ENCODE results near the gene EPS8L2. TPM values are rescaled to one million over a fixed set of nuclear protein-coding genes. Genes with fewer than 3 reads are reported as not detected.

Gene EPS8L2
- total RNA-seq, 2 experiments from 2014 or later: 7.8 to 11.9 TPM

DNA sequence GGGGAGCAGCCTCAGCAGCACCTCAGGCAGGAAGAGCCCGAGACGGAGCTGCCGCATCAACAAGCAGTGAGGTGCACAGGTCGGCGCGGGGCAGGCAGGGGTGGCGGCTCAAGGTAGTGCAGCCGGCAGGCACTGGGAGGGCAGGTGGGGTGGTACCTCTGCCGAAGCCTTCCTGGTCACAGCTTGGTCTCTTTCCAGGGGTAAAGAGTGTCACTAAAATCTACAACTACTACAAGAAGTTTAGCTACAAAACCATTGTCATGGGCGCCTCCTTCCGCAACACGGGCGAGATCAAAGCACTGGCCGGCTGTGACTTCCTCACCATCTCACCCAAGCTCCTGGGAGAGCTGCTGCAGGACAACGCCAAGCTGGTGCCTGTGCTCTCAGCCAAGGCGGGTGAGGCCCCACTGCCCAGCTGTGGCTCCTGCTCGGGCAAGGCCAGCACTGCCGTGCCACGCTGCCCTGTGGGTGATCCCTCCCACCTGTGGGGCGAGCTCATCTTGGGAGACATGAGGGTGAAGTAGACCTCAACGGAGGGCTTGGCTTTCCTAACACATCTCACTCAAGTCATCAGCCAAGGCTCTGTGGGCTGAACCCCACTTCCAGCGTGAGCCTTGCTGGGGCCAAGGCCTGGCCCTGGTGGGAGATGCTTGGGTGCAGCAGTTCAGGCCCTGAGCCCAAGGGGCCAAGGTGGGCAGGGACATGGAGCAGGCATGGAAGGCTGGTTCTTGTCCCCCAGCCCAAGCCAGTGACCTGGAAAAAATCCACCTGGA, 57.7 kb downstream of the EPS8L2 start:
- H3K36me3 Mint-ChIP-seq (ENCODE audit: low read depth): peaks cover 31% of the 10 kb centered on the region
- H3K27ac Mint-ChIP-seq: no peak overlapping the region
- H3K4me3 Mint-ChIP-seq: no peak overlapping the region
- ChIA-PET POLR2A (interaction anchor here (0.6 kb wide), 1 partner anchor 10 kb away, joined by 3 read pairs; no protein-coding TSS in a partner anchor), CTCF (interaction anchor here (0.6 to 1.5 kb wide), 4 partner anchors 22 to 300 kb away, joined by 3 to 4 read pairs (median 4); no protein-coding TSS in a partner anchor)
- H3K9me3 Mint-ChIP-seq: no peaks in the 10 kb centered on the region
- H3K27me3 Mint-ChIP-seq: no peaks in the 10 kb centered on the region
- H3K4me1 Mint-ChIP-seq: peaks cover 4% of the 10 kb centered on the region
- no peak for DNase-seq

GRCh38 chr11:764322-765024, 58.4 kb downstream of the EPS8L2 start:
- ChIA-PET CTCF (interaction anchor here (0.6 to 1.5 kb wide), 4 partner anchors 22 to 301 kb away, joined by 3 to 4 read pairs (median 4); no protein-coding TSS in a partner anchor), POLR2A (no interaction called here)
- peaks cover 4% of the 10 kb centered on the region for H3K4me1 Mint-ChIP-seq
- no peak overlapping the region for H3K4me3 Mint-ChIP-seq
- DNase-seq: no peak
- H3K9me3 Mint-ChIP-seq: no peaks in the 10 kb centered on the region
- H3K27me3 Mint-ChIP-seq: no peaks in the 10 kb centered on the region
- H3K36me3 Mint-ChIP-seq (ENCODE audit: low read depth): peaks cover 29% of the 10 kb centered on the region
- H3K27ac Mint-ChIP-seq: no peak overlapping the region

DNA sequence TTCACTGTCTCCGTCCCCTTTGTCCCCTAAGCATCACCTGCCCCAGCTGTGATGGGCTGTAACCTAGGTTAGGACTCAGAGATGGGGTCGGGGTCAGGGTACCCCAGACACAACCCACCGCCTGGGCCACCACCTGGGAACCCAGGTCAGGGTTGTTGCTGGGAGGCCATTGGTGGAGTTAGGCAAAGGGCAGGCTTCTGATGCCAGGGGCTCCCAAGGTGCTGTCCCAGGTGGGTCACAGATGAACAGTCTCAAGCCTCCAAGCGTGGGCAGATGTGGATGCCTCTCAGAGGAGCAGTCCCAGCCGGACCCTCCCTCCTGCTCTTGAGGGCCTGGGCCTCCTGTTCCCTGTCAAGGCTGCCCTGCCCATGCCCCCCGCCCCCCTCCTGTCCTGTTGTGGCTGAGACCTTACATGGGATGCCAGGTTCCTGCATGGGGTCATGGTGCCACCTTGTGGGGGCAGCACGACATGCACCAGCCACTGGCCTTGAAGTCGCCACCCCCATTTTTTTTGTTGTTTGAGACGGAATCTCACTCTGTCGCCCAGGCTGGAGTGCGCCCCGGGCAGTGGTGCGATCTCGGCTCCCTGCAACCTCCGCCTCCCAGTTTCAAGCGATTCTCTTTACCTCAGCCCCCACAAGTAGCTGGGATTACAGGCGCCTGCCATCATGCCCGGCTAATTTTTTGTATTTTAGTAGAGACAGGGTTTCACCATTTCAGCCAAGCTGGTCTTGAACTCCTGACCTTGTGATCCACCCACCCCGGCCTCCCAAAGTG, 59.2 kb downstream of the EPS8L2 start:
- H3K9me3 Mint-ChIP-seq: no peaks in the 10 kb centered on the region
- H3K4me3 Mint-ChIP-seq: no peak overlapping the region
- H3K27ac Mint-ChIP-seq: no peak overlapping the region
- POLR2A ChIA-PET: no interaction called here
- CTCF ChIA-PET: interaction anchor here (0.6 to 1.7 kb wide), 5 partner anchors 15 to 515 kb away, joined by 3 to 4 read pairs (median 4); no protein-coding TSS in a partner anchor
- H3K36me3 Mint-ChIP-seq (ENCODE audit: low read depth): peaks cover 25% of the 10 kb centered on the region
- DNase-seq: peak; percentile 69
- peaks cover 4% of the 10 kb centered on the region for H3K4me1 Mint-ChIP-seq
- no peaks in the 10 kb centered on the region for H3K27me3 Mint-ChIP-seq

DNA sequence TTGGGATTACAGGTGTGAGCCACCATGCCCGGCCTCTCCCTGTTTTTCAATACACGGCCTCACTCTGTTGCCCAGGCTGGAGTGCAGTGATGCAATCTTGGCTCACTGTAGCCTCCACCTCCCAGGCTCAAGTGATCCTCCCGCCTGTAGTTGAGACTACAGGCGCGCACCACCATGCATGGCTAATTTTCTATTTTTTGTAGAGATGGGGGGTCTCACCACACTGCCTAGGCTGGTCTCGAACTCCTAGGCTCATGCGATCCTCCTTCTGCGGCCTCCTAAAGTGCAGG, 59.7 kb downstream of the EPS8L2 start:
- POLR2A ChIA-PET: no interaction called here
- no peak for DNase-seq
- Mint-ChIP-seq H3K4me1 (peaks cover 4% of the 10 kb centered on the region), H3K4me3 (no peak overlapping the region), H3K27ac (no peak overlapping the region), H3K27me3 (no peaks in the 10 kb centered on the region), H3K9me3 (no peaks in the 10 kb centered on the region), H3K36me3 (ENCODE audit: low read depth) (peaks cover 23% of the 10 kb centered on the region)
- CTCF ChIA-PET: interaction anchor here (0.7 to 1.7 kb wide), 4 partner anchors 16 to 515 kb away, joined by 3 to 4 read pairs (median 4); no protein-coding TSS in a partner anchor

DNA sequence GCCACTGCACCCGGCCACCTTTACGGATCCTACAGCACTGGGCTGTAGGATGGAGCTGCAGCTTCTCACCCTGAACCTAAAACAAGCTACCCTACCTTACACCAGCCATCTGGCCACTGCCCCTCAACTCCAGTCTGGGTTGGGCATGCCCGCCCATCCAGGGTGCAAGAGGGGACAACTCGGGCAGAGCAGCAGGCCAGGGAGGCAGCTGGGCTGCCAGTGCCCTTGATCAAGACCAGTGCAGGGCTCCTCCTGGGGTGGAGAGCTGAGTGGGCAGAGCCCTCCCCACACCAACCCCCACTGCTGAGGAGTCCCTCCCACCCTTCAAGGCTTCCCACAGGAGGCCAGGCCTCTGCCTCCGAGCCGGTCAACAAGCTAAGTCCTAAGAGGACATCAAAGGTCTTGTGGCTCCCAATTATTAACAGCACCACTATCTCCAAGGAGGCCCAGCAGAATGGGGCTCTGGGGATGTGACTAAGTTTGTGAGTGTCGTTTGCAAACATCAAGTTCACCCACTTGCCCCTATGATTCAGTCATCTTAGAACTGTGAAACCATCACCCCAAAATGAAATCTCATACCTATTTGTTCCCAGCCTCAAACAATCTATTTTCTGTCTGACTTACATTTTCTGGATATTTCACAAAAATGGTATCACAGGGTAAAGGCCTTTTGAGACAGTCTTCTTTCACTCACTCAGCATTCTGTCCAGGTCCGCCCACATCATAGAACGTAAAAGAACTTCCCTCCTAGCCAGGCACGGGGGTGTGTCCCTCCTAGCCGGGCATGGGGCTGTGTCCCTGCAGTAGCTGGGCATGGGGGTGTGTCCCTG, 60.3 kb downstream of the EPS8L2 start:
- no peak for DNase-seq
- no peaks in the 10 kb centered on the region for H3K9me3 Mint-ChIP-seq
- ChIA-PET CTCF (interaction anchor here (0.7 to 1.7 kb wide), 3 partner anchors 17 to 516 kb away, joined by 3 to 4 read pairs (median 4); no protein-coding TSS in a partner anchor), POLR2A (no interaction called here)
- H3K4me1 Mint-ChIP-seq: peaks cover 4% of the 10 kb centered on the region
- H3K4me3 Mint-ChIP-seq: no peak overlapping the region
- no peaks in the 10 kb centered on the region for H3K27me3 Mint-ChIP-seq
- peak overlapping the region; percentile 27 for H3K27ac Mint-ChIP-seq
- peaks cover 19% of the 10 kb centered on the region for H3K36me3 Mint-ChIP-seq (ENCODE audit: low read depth)

GRCh38 chr11:766936-767210, 60.8 kb downstream of the EPS8L2 start:
- Mint-ChIP-seq H3K9me3 (no peaks in the 10 kb centered on the region), H3K36me3 (ENCODE audit: low read depth) (peaks cover 18% of the 10 kb centered on the region), H3K4me3 (no peak overlapping the region), H3K4me1 (peaks cover 4% of the 10 kb centered on the region), H3K27me3 (no peaks in the 10 kb centered on the region), H3K27ac (no peak overlapping the region)
- no peak for DNase-seq
- ChIA-PET POLR2A (no interaction called here), CTCF (interaction anchor here (1.7 kb wide), 1 partner anchor 45 kb away, joined by 4 read pairs; no protein-coding TSS in a partner anchor)

DNA sequence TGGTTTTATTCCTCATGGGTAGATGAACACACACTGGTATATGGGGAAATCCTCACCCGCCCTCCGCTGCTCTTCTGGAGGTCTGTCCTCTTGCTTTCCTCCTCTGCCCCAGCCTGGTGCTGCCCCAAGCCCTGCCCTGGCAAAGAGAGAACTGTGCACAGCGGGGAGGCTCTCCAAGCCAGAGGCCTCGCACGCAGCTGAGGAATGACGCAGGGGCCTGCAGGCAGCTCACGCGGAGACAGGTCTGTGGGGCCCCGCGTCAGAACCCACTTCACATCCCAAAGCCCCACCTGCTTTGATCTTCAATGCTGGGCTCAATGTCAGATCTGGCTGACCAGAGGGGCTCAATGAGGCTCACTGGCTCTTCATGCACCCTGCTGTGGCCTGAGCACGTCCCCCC, 61.2 kb downstream of the EPS8L2 start:
- ChIA-PET CTCF (interaction anchor here (1.7 kb wide), 1 partner anchor 45 kb away, joined by 4 read pairs; no protein-coding TSS in a partner anchor), POLR2A (no interaction called here)
- Mint-ChIP-seq H3K4me3 (no peak overlapping the region), H3K4me1 (peaks cover 4% of the 10 kb centered on the region), H3K27me3 (no peaks in the 10 kb centered on the region), H3K36me3 (ENCODE audit: low read depth) (peaks cover 15% of the 10 kb centered on the region), H3K27ac (no peak overlapping the region), H3K9me3 (no peaks in the 10 kb centered on the region)
- DNase-seq: no peak

GRCh38 chr11:769887-770641, 64.0 kb downstream of the EPS8L2 start:
- Mint-ChIP-seq H3K4me3 (no peak overlapping the region), H3K9me3 (no peaks in the 10 kb centered on the region), H3K27ac (no peak overlapping the region), H3K27me3 (no peaks in the 10 kb centered on the region), H3K36me3 (ENCODE audit: low read depth) (peaks cover 3% of the 10 kb centered on the region), H3K4me1 (peaks cover 8% of the 10 kb centered on the region)
- ChIA-PET CTCF (interaction anchor here (0.9 to 1.0 kb wide), 2 partner anchors 68 to 73 kb away, joined by 3 to 4 read pairs; no protein-coding TSS in a partner anchor), POLR2A (no interaction called here)
- DNase-seq: no peak

DNA sequence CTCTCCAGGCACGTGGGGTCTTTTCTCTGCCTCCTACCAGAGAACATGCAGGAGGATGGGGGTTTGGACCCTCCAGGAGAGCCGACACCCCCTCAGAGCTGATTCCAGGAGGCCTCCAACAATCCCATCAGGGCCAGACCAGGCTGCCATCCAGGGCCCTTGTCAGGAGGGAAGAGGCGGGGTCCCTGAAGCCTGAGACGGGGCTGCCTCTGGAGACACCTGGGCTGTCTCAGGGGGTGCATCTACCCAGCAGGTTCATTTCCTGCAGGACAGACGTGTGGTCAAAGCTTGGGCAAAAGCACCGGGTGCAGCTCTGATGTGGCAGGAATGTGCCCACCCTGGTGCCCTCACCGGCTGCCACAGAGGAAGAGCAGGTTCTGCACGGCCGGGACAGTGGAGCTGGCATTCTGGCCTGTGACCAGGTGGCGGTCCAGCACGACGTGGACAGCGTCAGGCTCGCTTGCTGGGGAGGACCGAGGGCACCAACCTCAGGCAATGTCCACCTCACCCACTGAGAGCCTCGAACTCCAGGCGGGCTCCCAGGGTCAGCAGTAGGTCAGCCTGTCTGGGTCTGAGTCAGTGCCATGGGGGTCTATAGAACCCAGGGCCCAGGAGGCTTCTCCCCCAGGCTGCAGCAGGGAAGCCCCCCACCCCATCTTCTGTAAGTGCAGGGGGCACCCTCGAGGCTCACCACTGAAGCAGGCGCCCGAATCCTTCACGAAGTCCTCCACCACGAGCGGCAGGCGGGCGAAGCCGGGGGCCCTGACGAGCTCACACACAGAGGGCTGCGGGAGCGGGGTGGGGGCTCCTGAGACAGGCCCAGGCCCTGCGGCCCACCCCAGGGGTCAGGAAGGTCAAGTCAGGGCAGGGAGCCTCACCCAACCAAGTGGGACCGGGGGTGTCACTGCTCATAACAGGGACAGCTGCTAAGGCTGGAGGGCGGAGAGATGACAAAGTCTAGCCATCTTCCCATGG, 64.9 kb downstream of the EPS8L2 start:
- ChIA-PET POLR2A (no interaction called here), CTCF (interaction anchor here (0.9 to 1.4 kb wide), 3 partner anchors 26 to 74 kb away, joined by 3 to 4 read pairs (median 3); no protein-coding TSS in a partner anchor)
- no peak overlapping the region for H3K4me3 Mint-ChIP-seq

GRCh38 chr11:771617-772204, 65.7 kb downstream of the EPS8L2 start:
- no peak for DNase-seq
- Mint-ChIP-seq H3K36me3 (ENCODE audit: low read depth) (peaks cover 2% of the 10 kb centered on the region), H3K4me3 (no peak overlapping the region), H3K27me3 (no peaks in the 10 kb centered on the region), H3K9me3 (no peaks in the 10 kb centered on the region), H3K27ac (no peak overlapping the region), H3K4me1 (peaks cover 16% of the 10 kb centered on the region)
- ChIA-PET CTCF (interaction anchor here (1.4 kb wide), 1 partner anchor 25 kb away, joined by 3 read pairs; no protein-coding TSS in a partner anchor), POLR2A (no interaction called here)

More for the DNA sequence above, 64.9 kb downstream of the EPS8L2 start:
- no peak for DNase-seq
- Mint-ChIP-seq H3K27ac (no peak overlapping the region), H3K36me3 (ENCODE audit: low read depth) (no peaks in the 10 kb centered on the region), H3K27me3 (no peaks in the 10 kb centered on the region), H3K4me1 (peaks cover 12% of the 10 kb centered on the region), H3K9me3 (no peaks in the 10 kb centered on the region)

Measured in activated CD4-positive, alpha-beta T cell treated with anti-CD3 and anti-CD28 coated beads, Interleukin-2, amount 10 ng/mL, durations not matched to agents 7 days and 5 days (primary cell).